HL-60 (cell line): Measurements from ENCODE around the gene ZNF280D.

Experiments
- POLR2AphosphoS5 ChIP-seq: IDR thresholded peaks from 2 replicates; pipeline ENCODE4 v1.6.1; 2012; ENCODE audit warnings: low read depth
- SPI1 ChIP-seq: IDR thresholded peaks from 2 replicates; pipeline ENCODE4 v1.6.1; 2012; ENCODE audit warnings: low read depth, mild to moderate bottlenecking, borderline replicate concordance
- TF ChIP-seq, protein P1 (sequence below): IDR thresholded peaks from one replicate; pipeline ENCODE4 v1.5.1; 2011; ENCODE audit warnings: low read length, control low read depth, inconsistent platforms; ENCODE audit not compliant: insufficient read depth

DNA sequence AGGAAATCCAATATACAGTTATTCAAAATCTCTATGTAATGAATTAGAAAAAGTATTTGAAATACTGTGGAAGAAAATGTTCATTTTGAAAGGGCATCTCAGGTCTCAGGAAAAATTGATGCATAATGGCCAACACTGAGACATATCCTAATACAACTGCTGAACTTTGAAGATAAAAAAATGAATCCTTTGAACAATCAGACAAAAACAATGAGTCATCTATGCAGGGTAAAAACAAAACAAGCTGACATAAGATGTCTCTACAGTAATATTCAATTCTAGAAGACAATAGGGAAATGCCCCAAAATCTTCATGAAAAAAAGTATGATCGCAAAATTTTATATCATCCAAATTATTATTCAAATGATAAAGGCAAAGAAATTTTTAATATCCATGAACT, 34.0 kb upstream of the ZNF280D start:
- TF ChIP-seq, protein P1, sequence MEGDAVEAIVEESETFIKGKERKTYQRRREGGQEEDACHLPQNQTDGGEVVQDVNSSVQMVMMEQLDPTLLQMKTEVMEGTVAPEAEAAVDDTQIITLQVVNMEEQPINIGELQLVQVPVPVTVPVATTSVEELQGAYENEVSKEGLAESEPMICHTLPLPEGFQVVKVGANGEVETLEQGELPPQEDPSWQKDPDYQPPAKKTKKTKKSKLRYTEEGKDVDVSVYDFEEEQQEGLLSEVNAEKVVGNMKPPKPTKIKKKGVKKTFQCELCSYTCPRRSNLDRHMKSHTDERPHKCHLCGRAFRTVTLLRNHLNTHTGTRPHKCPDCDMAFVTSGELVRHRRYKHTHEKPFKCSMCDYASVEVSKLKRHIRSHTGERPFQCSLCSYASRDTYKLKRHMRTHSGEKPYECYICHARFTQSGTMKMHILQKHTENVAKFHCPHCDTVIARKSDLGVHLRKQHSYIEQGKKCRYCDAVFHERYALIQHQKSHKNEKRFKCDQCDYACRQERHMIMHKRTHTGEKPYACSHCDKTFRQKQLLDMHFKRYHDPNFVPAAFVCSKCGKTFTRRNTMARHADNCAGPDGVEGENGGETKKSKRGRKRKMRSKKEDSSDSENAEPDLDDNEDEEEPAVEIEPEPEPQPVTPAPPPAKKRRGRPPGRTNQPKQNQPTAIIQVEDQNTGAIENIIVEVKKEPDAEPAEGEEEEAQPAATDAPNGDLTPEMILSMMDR: no peak
- TF ChIP-seq POLR2AphosphoS5: no peak
- no peak for TF ChIP-seq SPI1
